ENCODE measurements around the gene KRT4. TPM values are rescaled to one million over a fixed set of nuclear protein-coding genes. Genes with fewer than 3 reads are reported as not detected.

KRT4 gene
- total and polyA plus RNA-seq, 2 experiments from 2014 or later: not detected

- no peak overlapping the region for H3K27ac Mint-ChIP-seq
- peaks cover 9% of the 10 kb centered on the region for H3K27me3 Mint-ChIP-seq (ENCODE audit: insufficient read depth, low read depth, poor library complexity)
- H3K4me3 Mint-ChIP-seq: no peak overlapping the region
- Histone ChIP-seq H3F3A (replicated peaks; ENCODE audit: low read depth) (no peaks in the 10 kb centered on the region), H3K27ac (ENCODE audit: low read depth) (no peak overlapping the region), H3K36me3 (ENCODE audit: insufficient read depth) (no peaks in the 10 kb centered on the region; the same call in 1 of the 2 replicates), H2AFZ (no peak overlapping the region), H3K9me2 (ENCODE audit: insufficient read depth) (0 out of 2 replicates have a peak, but pooled peaks cover 5% of the 10 kb centered on the region), H3K4me1 (ENCODE audit: insufficient read depth) (no peaks in the 10 kb centered on the region), H3K79me2 (replicated peaks; ENCODE audit: insufficient read depth) (no peaks in the 10 kb centered on the region), H3K4me2 (no peak overlapping the region), H3K4me3 (no peak overlapping the region), H4K20me1 (replicated peaks; ENCODE audit: insufficient read depth) (no peaks in the 10 kb centered on the region), H3K27me3 (ENCODE audit: insufficient read depth) (no peaks in the 10 kb centered on the region)
- ATAC-seq (no peak), DNase-seq (ENCODE audit: low spot score) (no peak)
- H3K36me3 Mint-ChIP-seq (ENCODE audit: low read depth): peaks cover 5% of the 10 kb centered on the region
- TF ChIP-seq ZNF114 (CRISPR knock-in tag; IDR thresholded peaks at IDR 0.05) (no peak), ZNF331 (CRISPR knock-in tag; IDR thresholded peaks at IDR 0.05; ENCODE audit: low read depth) (no peak), REST (IDR thresholded peaks at IDR 0.05; ENCODE audit: unreplicated experiment) (no peak), CREB1 (CRISPR knock-in tag; IDR thresholded peaks at IDR 0.05; ENCODE audit: low read depth) (no peak), STAT1 (IDR thresholded peaks at IDR 0.05; ENCODE audit: unreplicated experiment) (no peak), EZH2 (IDR thresholded peaks at IDR 0.05; ENCODE audit: low read depth, unreplicated experiment) (no peak), JUNB (IDR thresholded peaks at IDR 0.05; ENCODE audit: unreplicated experiment) (no peak), ZNF462 (CRISPR knock-in tag; IDR thresholded peaks at IDR 0.05) (no peak), EZH2phosphoT487 (IDR thresholded peaks at IDR 0.05; ENCODE audit: unreplicated experiment) (no peak), NANOG (IDR thresholded peaks at IDR 0.05; ENCODE audit: borderline replicate concordance) (no peak)
- H3K4me1 Mint-ChIP-seq: no peaks in the 10 kb centered on the region
- H3K9me3 Mint-ChIP-seq: peaks cover 31% of the 10 kb centered on the region
Measured at GRCh38 chr12:52759218-52759617, 54.7 kb downstream of the KRT4 start.
